Neural cell (in vitro differentiated cells): ENCODE results near the gene CRY2. TPM values are rescaled to one million over a fixed set of nuclear protein-coding genes. Genes with fewer than 3 reads are reported as not detected.

Source experiments
- H2AFZ ChIP-seq: fragments of 200-600, 300-800 bp; sonication (generic), shearing (Covaris generic); 2 replicates; pipeline ENCODE4 v1.6.0; 2014; ENCODE audit warnings: low read depth, mild to moderate bottlenecking, antibody characterized with exemption, low read length, moderate library complexity
- H3F3A ChIP-seq: fragments of 200-600 bp; shearing (Covaris generic); 2 replicates; pipeline ENCODE4 v1.6.1; 2016; ENCODE audit warnings: mild to moderate bottlenecking, moderate library complexity, mixed read lengths, antibody characterized with exemption, low read length; ENCODE audit not compliant: insufficient read depth, poor library complexity, severe bottlenecking
- H3K27ac ChIP-seq: fragments of 200-600, 300-800 bp; sonication (generic), shearing (Covaris generic); 2 replicates; pipeline ENCODE4 v1.5.1; 2014; ENCODE audit warnings: mild to moderate bottlenecking, low read length, moderate library complexity
- H3K27me3 ChIP-seq: fragments of 300-800, 200-600 bp; sonication (generic), shearing (Covaris generic); 2 replicates; pipeline ENCODE4 v1.6.0; 2014; ENCODE audit warnings: mild to moderate bottlenecking, low read depth, low read length, moderate library complexity; ENCODE audit not compliant: insufficient read depth
- H3K36me3 ChIP-seq: fragments of 300-800, 200-600 bp; sonication (generic), shearing (Covaris generic); 2 replicates; pipeline ENCODE4 v1.5.1; 2014; ENCODE audit warnings: mild to moderate bottlenecking, antibody characterized with exemption, low read length, moderate library complexity; ENCODE audit not compliant: insufficient read depth
- H3K4me2 ChIP-seq: fragments of 300-800, 200-600 bp; sonication (generic), shearing (Covaris generic); 2 replicates; pipeline ENCODE4 v1.6.0; 2014; ENCODE audit warnings: mild to moderate bottlenecking, low read length
- H3K4me3 ChIP-seq: fragments of 300-800, 200-600 bp; sonication (generic), shearing (Covaris generic); 2 replicates; pipeline ENCODE4 v1.5.1; 2014; ENCODE audit warnings: mild to moderate bottlenecking, low read length, moderate library complexity
- H3K79me2 ChIP-seq: fragments of 200-600 bp; shearing (Covaris generic); replicated peaks from 2 replicates; pipeline ENCODE4 v1.6.0; 2014; ENCODE audit warnings: mild to moderate bottlenecking, low read length, moderate library complexity; ENCODE audit not compliant: insufficient read depth
- H3K9ac ChIP-seq: fragments of 300-800, 200-600 bp; sonication (generic), shearing (Covaris generic); 2 replicates; pipeline ENCODE4 v1.6.1; 2016; ENCODE audit warnings: mild to moderate bottlenecking, low read length, mixed read lengths
- H3K9me2 ChIP-seq: fragments of 200-600 bp; shearing (Covaris generic); 2 replicates; pipeline ENCODE4 v1.6.1; 2016; ENCODE audit warnings: mild to moderate bottlenecking, low read length, mixed read lengths; ENCODE audit not compliant: insufficient read depth
- H3K9me3 ChIP-seq: fragments of 200-600, 300-800 bp; sonication (generic), shearing (Covaris generic); 2 replicates; pipeline ENCODE4 v1.6.1; 2016; ENCODE audit warnings: mild to moderate bottlenecking, mixed run types, low read length, moderate library complexity, mixed read lengths
- H4K20me1 ChIP-seq: fragments of 200-600 bp; shearing (Covaris generic); 2 replicates; pipeline ENCODE4 v1.6.1; 2016; ENCODE audit warnings: mild to moderate bottlenecking, mixed run types; ENCODE audit not compliant: insufficient read depth
- EP300 ChIP-seq: fragments of 450-650 bp; conservative IDR thresholded peaks from 2 replicates; pipeline ENCODE4 v1.6.1; 2014; ENCODE audit warnings: antibody characterized with exemption, mild to moderate bottlenecking, moderate library complexity; ENCODE audit not compliant: poor library complexity, severe bottlenecking
- EZH2 ChIP-seq: fragments of 200-600, 300-800 bp; shearing (Covaris generic), sonication (generic); IDR thresholded peaks from 2 replicates; pipeline ENCODE4 v1.6.1; 2014; ENCODE audit warnings: antibody characterized with exemption, low read length, borderline replicate concordance, mild to moderate bottlenecking; ENCODE audit not compliant: insufficient read depth, poor library complexity, severe bottlenecking
- MXI1 ChIP-seq: fragments of 450-650 bp; conservative IDR thresholded peaks from 2 replicates; pipeline ENCODE4 v1.6.1; 2014; ENCODE audit warnings: antibody characterized with exemption, mild to moderate bottlenecking; ENCODE audit not compliant: poor library complexity, severe bottlenecking
- POLR2AphosphoS5 ChIP-seq: IDR thresholded peaks from 2 replicates; pipeline ENCODE4 v1.6.1; 2012
- RAD21 ChIP-seq: fragments of 450-650 bp; conservative IDR thresholded peaks from 2 replicates; pipeline ENCODE4 v1.6.1; 2014; ENCODE audit warnings: antibody characterized with exemption, mild to moderate bottlenecking, moderate library complexity
- REST ChIP-seq: IDR thresholded peaks from 2 replicates; pipeline ENCODE4 v1.6.1; 2012; ENCODE audit warnings: borderline replicate concordance
- SMC3 ChIP-seq: fragments of 450-650 bp; conservative IDR thresholded peaks from 2 replicates; pipeline ENCODE4 v1.6.1; 2014; ENCODE audit warnings: antibody characterized with exemption, mild to moderate bottlenecking, moderate library complexity; ENCODE audit not compliant: poor library complexity
- TAF1 ChIP-seq: IDR thresholded peaks from 2 replicates; pipeline ENCODE4 v1.6.1; 2012; ENCODE audit warnings: low read depth
- polyA plus RNA-seq: library from polyadenylated mRNA; depleted of rRNA; stranded (reverse); fragments of >200 nt; gene quantifications from 2 replicates; pipeline ENCODE4 v1.2.3, GENCODE V29; 2014
- TF ChIP-seq, protein P1 (sequence below): fragments of 450-650 bp; IDR thresholded peaks from 2 replicates; pipeline ENCODE4 v1.5.1; 2014; ENCODE audit warnings: antibody characterized with exemption, mild to moderate bottlenecking, moderate library complexity; ENCODE audit not compliant: poor library complexity, severe bottlenecking

CRY2 gene
- polyA plus RNA-seq, 1 donor from 2014 or later = 27.8 TPM

DNA sequence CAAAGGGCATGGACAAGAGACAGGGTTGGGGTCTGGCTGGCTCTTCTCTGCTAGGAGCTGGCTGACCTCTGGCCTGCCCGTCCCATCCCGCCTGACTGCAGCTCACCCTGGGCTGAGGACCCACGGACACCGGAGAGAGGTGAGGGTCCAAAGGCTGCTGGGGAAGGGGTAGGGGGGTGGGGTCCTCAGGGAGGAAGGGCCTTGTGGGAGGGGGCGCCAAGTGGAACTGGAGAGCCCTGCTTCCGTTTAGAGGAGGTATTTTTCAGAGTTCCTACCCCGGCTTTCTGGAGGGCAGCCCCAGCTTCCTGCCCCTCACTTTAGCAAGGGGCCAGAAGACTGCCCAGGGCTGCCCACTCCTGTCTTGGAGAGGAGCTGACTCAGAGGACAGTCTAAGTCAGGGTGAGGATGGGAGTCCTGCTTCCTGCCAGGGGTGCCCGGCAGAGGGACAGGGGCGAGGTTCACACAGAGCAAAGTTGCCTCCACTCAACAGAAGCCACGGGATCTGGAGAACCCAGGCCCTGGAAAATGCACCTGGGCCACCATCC is 82.3 kb downstream of the CRY2 start:
- H2AFZ ChIP-seq = no peak overlapping the region
- no peak overlapping the region for H3K4me3 ChIP-seq
- TF ChIP-seq SMC3 (no peak), RAD21 (no peak), EP300 (no peak), POLR2AphosphoS5 (no peak), MXI1 (no peak), EZH2 (no peak)
- TF ChIP-seq, protein P1, sequence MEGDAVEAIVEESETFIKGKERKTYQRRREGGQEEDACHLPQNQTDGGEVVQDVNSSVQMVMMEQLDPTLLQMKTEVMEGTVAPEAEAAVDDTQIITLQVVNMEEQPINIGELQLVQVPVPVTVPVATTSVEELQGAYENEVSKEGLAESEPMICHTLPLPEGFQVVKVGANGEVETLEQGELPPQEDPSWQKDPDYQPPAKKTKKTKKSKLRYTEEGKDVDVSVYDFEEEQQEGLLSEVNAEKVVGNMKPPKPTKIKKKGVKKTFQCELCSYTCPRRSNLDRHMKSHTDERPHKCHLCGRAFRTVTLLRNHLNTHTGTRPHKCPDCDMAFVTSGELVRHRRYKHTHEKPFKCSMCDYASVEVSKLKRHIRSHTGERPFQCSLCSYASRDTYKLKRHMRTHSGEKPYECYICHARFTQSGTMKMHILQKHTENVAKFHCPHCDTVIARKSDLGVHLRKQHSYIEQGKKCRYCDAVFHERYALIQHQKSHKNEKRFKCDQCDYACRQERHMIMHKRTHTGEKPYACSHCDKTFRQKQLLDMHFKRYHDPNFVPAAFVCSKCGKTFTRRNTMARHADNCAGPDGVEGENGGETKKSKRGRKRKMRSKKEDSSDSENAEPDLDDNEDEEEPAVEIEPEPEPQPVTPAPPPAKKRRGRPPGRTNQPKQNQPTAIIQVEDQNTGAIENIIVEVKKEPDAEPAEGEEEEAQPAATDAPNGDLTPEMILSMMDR = no peak
- no peaks in the 10 kb centered on the region for H3K9me3 ChIP-seq
- no peaks in the 10 kb centered on the region for H3K79me2 ChIP-seq
- H3K9ac ChIP-seq = no peak overlapping the region
- H3F3A ChIP-seq = no peaks in the 10 kb centered on the region
- no peak overlapping the region for H3K4me2 ChIP-seq
- H3K27me3 ChIP-seq = no peaks in the 10 kb centered on the region
- no peak overlapping the region for H3K27ac ChIP-seq
- H4K20me1 ChIP-seq = no peaks in the 10 kb centered on the region
- H3K9me2 ChIP-seq = no peaks in the 10 kb centered on the region
- H3K36me3 ChIP-seq = peaks cover 7% of the 10 kb centered on the region

DNA sequence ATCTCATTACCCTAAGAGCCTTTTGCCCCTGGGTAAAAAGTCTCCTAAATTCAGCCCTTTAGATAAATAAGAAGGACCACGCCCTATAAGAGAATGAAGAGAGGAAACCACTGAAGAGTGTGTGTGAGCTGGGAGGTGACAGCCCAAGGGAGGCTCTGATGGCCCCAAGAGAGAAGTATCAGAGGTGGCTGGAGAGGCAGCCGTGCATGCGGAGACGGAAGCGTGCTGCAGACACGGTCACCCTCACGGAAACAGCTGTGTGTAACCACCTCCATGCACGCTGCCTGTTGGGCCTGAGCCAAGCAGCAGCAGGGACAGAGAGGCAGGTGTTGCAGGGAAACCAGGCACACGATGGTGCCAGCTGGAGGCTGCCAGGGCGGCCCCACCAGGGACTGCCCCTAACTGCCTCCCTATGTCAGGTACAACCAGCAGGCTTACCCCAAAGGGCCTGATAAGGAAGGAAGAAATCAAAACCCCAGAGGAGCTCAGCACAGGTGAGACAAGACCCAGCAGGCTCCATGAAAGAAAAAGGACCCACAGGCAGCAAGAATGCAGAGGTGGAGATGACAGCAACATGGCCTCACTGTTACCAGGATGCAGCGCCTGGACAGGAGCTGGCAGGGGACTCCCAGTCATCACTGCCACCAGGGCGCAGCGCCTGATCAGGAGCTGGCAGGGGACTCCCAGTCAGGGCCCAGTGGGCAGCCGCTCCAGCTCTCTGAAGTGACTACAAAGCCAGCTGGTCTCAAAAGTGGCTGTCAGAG is 82.9 kb downstream of the CRY2 start:
- Histone ChIP-seq H3K27ac (no peak overlapping the region), H3K4me3 (no peak overlapping the region), H3K36me3 (peaks cover 10% of the 10 kb centered on the region), H3K9me2 (no peaks in the 10 kb centered on the region), H3F3A (no peaks in the 10 kb centered on the region), H3K27me3 (no peaks in the 10 kb centered on the region), H2AFZ (no peak overlapping the region), H3K4me2 (no peak overlapping the region), H3K9me3 (no peaks in the 10 kb centered on the region), H3K79me2 (no peaks in the 10 kb centered on the region), H4K20me1 (no peaks in the 10 kb centered on the region), H3K9ac (no peak overlapping the region)
- no peak for TF ChIP-seq POLR2AphosphoS5
- no peak for TF ChIP-seq SMC3
- no peak for TF ChIP-seq REST
- TF ChIP-seq EP300 = no peak
- TF ChIP-seq EZH2 = no peak
- no peak for TF ChIP-seq RAD21
- TF ChIP-seq, protein P1 = no peak
- no peak for TF ChIP-seq TAF1
